ENCODE data around the gene TRIM42. TPM values are rescaled to one million over a fixed set of nuclear protein-coding genes. Genes with fewer than 3 reads are reported as not detected.

The TRIM42 gene
- polyA plus RNA-seq, 2 of the 4 experiments (the other 2 are of a cell fraction), result not detected

DNA sequence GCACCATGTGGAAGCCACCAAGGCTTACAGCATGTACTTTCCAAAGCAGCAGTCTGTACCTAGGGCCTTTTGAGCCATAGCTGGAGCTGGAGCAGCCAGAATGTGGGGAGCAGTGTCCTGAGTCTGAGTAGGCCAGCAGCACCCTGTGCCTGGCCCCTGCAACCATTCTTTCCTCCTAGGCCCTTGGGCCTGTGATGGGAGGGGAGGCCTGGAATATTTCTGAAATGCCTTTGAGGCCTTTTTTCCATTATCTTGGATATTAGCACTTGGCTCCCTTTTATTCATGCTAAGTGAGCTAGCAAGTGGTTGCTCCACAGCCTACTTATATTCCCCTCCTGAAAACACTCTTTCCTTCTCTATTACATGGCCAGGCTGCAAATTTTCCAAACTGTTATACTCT, 28.1 kb downstream of the TRIM42 start:
- DNase-seq (ENCODE audit: low read depth in 1 of 2, low spot score in 1 of 2) (no peak), FAIRE-seq (no peak), ATAC-seq (no peak)
- CTCF ChIA-PET, result no interaction called here
- no peak overlapping the region for H3K4me2 ChIP-seq
- H3K9me3 ChIP-seq, result no peaks in the 10 kb centered on the region
- no peak overlapping the region for H3K4me3 ChIP-seq
- no peak overlapping the region for H3K27ac ChIP-seq
- H3K4me1 ChIP-seq, result no peaks in the 10 kb centered on the region
- TF ChIP-seq EHF (CRISPR knock-in tag; IDR thresholded peaks at IDR 0.05) (no peak), NPAS2 (CRISPR knock-in tag; IDR thresholded peaks at IDR 0.05; ENCODE audit: borderline replicate concordance) (no peak)
- POLR2A ChIA-PET, result no interaction called here

GRCh38 chr3:140706360-140706759, 28.5 kb downstream of the TRIM42 start:
- no peak overlapping the region for H3K4me2 ChIP-seq
- FAIRE-seq, result no peak
- no peak overlapping the region for H3K27ac ChIP-seq
- POLR2A ChIA-PET, result no interaction called here
- no peak overlapping the region for H3K4me3 ChIP-seq
- TF ChIP-seq NPAS2 (CRISPR knock-in tag; IDR thresholded peaks at IDR 0.05; ENCODE audit: borderline replicate concordance), result no peak
- CTCF ChIA-PET, result no interaction called here
- H3K4me1 ChIP-seq, result no peaks in the 10 kb centered on the region
- no peak for DNase-seq (ENCODE audit: low read depth in 1 of 2, low spot score in 1 of 2)
- no peaks in the 10 kb centered on the region for H3K9me3 ChIP-seq
- ATAC-seq, result no peak

DNA sequence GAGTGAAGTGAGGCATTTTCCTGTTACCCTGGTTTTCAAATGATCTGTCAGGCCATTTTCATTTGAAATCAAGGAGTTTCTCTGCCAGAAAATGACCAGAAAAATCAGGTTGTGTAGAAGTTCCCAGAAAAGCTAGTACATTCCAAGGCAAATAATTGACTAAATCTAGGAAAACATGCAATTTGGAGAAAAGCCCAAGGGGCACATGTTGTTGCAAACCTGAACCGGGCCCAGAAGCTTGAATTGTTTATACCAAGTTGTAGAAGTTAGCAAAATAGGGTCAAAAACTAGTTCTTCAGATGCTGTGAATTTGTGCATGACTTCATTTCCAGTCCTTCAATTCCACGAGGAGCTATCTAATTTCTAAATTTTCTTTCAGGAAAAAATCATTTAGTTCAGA, 31.0 kb downstream of the TRIM42 start:
- CTCF ChIA-PET, result no interaction called here
- DNase-seq (ENCODE audit: low read depth in 1 of 2, low spot score in 1 of 2) (no peak), FAIRE-seq (no peak), ATAC-seq (no peak)
- TF ChIP-seq, protein P1, sequence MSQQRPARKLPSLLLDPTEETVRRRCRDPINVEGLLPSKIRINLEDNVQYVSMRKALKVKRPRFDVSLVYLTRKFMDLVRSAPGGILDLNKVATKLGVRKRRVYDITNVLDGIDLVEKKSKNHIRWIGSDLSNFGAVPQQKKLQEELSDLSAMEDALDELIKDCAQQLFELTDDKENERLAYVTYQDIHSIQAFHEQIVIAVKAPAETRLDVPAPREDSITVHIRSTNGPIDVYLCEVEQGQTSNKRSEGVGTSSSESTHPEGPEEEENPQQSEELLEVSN (IDR thresholded peaks at IDR 0.05; ENCODE audit: borderline replicate concordance, low read depth), result no peak
- TF ChIP-seq HDAC2 (IDR thresholded peaks at IDR 0.05) (no peak), HES2 (IDR thresholded peaks at IDR 0.05) (no peak), CEBPB (IDR thresholded peaks at IDR 0.05) (no peak), MAX (IDR thresholded peaks at IDR 0.05) (no peak), FOXS1 (CRISPR knock-in tag; IDR thresholded peaks at IDR 0.05) (no peak), HOXB5 (CRISPR knock-in tag; IDR thresholded peaks at IDR 0.05) (no peak), BHLHE40 (IDR thresholded peaks at IDR 0.05; ENCODE audit: low read depth, low read length) (no peak), MAZ (IDR thresholded peaks at IDR 0.05; ENCODE audit: borderline replicate concordance, low read depth, low read length) (no peak)
- WGBS (ENCODE audit: missing lambda C conversion rate), result 1% methylated on average over 2 of the region's 2 CpGs
- no peak overlapping the region for H3K4me2 ChIP-seq
- no peak overlapping the region for H3K4me3 ChIP-seq
- no peaks in the 10 kb centered on the region for H3K4me1 ChIP-seq
- H3K9me3 ChIP-seq, result no peaks in the 10 kb centered on the region
- POLR2A ChIA-PET, result no interaction called here
- no peak overlapping the region for H3K27ac ChIP-seq

DNA sequence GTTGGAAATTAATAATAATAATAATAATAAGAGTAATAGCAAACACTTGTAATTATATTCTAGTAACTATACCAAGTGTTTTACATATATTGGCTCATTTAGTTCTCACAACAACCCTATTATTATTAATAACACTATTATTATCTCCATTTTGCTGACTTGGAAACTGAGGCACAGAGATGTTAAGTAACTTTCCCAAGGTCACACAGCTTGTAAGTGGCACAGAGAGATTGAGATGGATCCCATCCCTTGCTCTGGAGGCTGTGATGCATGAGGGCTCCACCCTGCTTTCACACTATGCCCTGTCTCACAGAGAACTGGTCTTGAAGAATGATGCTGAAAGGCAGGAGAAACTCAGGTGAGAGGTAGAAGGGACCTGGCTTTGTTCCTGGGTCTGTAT, 31.9 kb downstream of the TRIM42 start:
- H3K27ac ChIP-seq, result no peak overlapping the region
- TF ChIP-seq CEBPB (IDR thresholded peaks at IDR 0.05) (no peak), REST (IDR thresholded peaks at IDR 0.05) (no peak), KDM5A (IDR thresholded peaks at IDR 0.05) (no peak)
- H3K4me3 ChIP-seq, result no peak overlapping the region
- ChIA-PET CTCF (no interaction called here), POLR2A (no interaction called here)
- ATAC-seq (no peak), FAIRE-seq (no peak), DNase-seq (ENCODE audit: low read depth in 1 of 2, low spot score in 1 of 2) (no peak)
- H3K4me2 ChIP-seq, result no peak overlapping the region
- no peaks in the 10 kb centered on the region for H3K9me3 ChIP-seq
- no peaks in the 10 kb centered on the region for H3K4me1 ChIP-seq
